AG09319 (cell line): ENCODE data around the gene PRM2.
"Not testable (repeated sequence)": the region's sequence is repeated elsewhere in the genome, so short reads cannot be mapped to it uniquely, and the experiment has no call there.

Experiments
- DNase-seq: peaks from one replicate; pipeline ENCODE4 v3.0.0-alpha.2; 2010; ENCODE audit warnings: low read depth; ENCODE audit errors: extremely low read depth
- CTCF ChIP-seq: IDR thresholded peaks from 2 replicates; pipeline ENCODE4 v1.5.1; 2011; ENCODE audit warnings: low read depth, mild to moderate bottlenecking, inconsistent platforms, low read length, moderate library complexity

PRM2 gene

GRCh38 chr16:11299865-11300559 lies 23.7 kb upstream of the PRM2 start:
- DNase-seq, result no peak
- no peak for TF ChIP-seq CTCF

GRCh38 chr16:11298950-11299547 lies 22.8 kb upstream of the PRM2 start:
- DNase-seq, result not testable (repeated sequence)

DNA sequence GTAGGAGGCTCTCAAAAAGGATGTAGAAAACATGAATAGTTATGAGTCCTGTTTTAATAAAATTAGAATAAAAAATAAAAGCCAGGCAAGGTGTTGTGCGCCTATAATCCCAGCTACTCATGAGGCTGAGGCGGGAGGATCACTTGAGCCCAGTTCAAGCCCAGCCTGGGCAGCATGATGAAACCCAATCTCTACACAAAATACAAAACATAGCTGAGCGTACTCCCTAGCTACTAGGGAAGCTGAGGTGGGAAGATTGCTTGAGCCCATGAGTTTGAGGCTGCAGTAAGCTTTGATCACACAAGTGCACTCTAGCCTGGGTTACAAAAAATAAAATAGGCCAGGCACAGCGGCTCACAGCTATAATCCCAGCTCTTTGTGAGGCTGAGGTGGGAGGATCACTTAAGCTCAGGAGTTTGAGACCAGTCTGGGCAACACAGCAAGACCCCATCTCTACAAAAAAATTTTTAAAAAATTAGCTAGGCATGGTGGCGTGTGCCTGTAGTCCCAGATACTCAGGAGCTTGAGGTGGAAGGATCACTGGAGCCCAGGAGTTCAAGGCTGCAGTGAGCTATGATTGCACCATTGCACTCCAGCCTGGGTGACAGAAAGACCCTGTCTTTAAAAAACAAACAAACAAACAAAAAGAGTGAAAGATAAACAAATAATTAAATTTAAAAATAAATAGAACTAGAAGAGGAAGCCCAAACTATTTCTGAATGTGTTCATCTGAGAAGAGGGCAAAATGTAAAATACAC lies 22.0 kb upstream of the PRM2 start:
- TF ChIP-seq CTCF, result no peak
- no peak for DNase-seq

DNA sequence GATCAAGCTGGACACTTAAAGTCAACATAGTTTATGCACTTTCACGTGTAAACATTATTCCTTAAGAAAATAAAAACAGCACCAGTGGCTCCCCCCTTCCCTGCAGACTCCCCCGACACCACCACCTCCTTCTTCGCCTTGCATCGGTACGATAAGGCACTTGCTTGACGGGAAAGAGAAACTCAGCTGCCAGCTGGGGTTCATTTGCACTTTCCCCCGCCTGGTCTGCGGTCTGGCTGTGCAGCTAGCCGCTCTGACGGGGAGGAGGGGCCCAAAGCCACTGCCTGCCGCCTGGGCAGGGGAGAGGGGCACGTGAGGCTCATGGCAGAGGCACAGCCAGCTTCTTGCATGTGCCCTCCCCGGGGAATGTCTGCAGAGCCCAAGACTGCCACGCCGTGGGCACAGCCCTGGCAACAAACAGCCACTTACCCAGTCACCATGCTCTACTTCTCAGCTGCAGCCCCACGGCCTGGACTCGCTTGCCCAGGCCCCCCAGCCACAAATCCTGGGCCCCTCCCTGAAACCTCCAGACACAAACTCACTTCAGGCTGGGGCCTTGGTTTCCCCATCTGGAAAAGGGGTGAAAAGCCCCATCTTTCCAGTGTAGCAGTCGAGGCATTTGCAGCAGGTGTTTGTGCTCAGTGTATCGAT lies 21.3 kb upstream of the PRM2 start:
- TF ChIP-seq CTCF, result no peak
- peak; percentile 32 for DNase-seq

DNA sequence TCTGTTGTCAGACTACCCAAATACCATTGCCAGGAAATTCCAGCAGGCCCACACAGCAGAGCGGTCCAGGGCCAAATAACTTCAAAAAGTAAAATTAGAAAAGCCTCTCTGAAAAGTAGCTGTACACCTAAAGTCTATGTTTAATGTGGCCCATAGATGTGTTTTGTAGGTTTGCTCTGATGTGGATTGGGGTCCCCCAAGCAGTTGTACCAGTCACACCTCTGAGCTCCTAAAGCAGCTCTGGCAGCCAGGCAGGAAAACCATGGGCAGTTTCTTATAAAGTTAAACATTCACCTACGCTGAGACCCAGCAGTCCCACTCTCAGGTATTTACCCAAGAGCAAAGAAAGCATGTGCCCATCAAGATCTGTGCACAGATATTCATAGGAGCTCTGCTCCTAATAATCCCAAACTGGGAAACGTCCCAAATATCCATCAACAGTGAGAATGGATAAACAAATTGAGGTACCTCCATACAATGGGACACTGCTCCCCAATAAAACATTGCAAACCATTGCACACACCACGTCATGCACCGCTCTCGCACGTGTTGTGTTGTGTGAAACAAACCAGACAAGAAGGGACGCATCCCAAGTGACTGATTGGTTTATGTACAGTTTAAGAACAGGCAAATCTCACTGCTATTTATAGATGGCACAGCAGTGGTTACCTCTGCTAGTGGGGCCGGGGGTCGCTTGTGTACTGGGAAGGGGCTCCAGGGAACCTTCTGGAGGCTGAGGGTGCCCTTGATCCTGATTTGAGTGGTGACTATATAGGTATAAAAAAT lies 20.6 kb upstream of the PRM2 start:
- no peak for DNase-seq
- no peak for TF ChIP-seq CTCF

DNA sequence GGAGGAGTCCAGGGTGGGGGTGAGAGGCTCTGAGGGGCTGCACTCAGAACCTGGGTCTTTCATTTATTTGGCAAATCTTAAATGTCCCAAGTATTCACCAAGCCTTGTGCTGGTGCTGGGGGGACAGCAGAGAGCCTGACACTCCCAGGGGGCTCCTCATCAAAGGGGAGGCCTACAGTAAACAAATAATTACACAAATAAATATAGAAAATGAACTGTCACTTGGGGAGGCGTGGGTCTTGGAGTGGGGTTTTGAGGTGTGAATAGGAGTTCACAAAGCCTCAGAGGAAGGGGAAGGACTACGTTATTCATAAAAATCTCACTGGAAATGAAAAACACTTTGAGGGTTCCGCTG lies 20.0 kb upstream of the PRM2 start:
- no peak for TF ChIP-seq CTCF
- no peak for DNase-seq

- TF ChIP-seq CTCF, result no peak
- no peak for DNase-seq
Measured at GRCh38 chr16:11295672-11296071, 19.4 kb upstream of the PRM2 start.
